Caco-2 (cell line): ENCODE results near the gene SNX33. TPM values are rescaled to one million over a fixed set of nuclear protein-coding genes. Genes with fewer than 3 reads are reported as not detected.

Source experiments
- BruUV-seq: library from RNA; stranded (reverse); fragments of 400-500 nt; replicated peaks from 2 replicates; lab custom pipeline; 2021; lab: Mats Ljungman, UMichigan
- CTCF ChIA-PET: fragments of 300-600 bp; sonication (Branson Sonifier 250); formaldehyde crosslinking; loops from one replicate; lab custom pipeline; 2022; ENCODE audit warnings: antibody characterized with exemption; lab: Charles Lee
- POLR2A ChIA-PET: fragments of 300-600 bp; sonication (Branson Sonifier 250); formaldehyde crosslinking; loops from one replicate; lab custom pipeline; 2022; ENCODE audit warnings: antibody characterized with exemption; lab: Charles Lee
- DNase-seq, 2 experiments: peaks; one replicate each; pipeline versions ENCODE4 v3.0.0 to v3.0.0-alpha.2; 2020 to 2022
- H3K27me3 ChIP-seq: replicated peaks from 2 replicates; pipeline ENCODE4 v1.6.0; 2011; ENCODE audit warnings: low read length; ENCODE audit not compliant: control insufficient read depth, insufficient read depth
- H3K36me3 ChIP-seq: 2 replicates; pipeline ENCODE4 v1.5.1; 2011; ENCODE audit warnings: low read length; ENCODE audit not compliant: control insufficient read depth, insufficient read depth
- H3K4me1 ChIP-seq: fragments of 250-450 bp; sonication (Bioruptor Pico); 2 replicates; pipeline ENCODE4 v1.5.1; 2020; ENCODE audit warnings: mild to moderate bottlenecking
- H3K4me3 ChIP-seq: 2 replicates; pipeline ENCODE4 v1.5.1; 2011; ENCODE audit warnings: low read depth, mild to moderate bottlenecking, control low read depth, low read length
- H3K9me3 ChIP-seq: fragments of 250-450 bp; sonication (Bioruptor Pico); 2 replicates; pipeline ENCODE4 v1.5.1; 2020; ENCODE audit warnings: mild to moderate bottlenecking, moderate library complexity
- H3K27ac Mint-ChIP-seq: one replicate; pipeline ENCODE4 v1.8.0; 2022; ENCODE audit warnings: mixed read lengths; ENCODE audit not compliant: unreplicated experiment
- H3K27me3 Mint-ChIP-seq: one replicate; pipeline ENCODE4 v1.8.0; 2022; ENCODE audit warnings: mixed read lengths; ENCODE audit not compliant: insufficient read depth, unreplicated experiment
- H3K36me3 Mint-ChIP-seq: one replicate; pipeline ENCODE4 v1.8.0; 2022; ENCODE audit warnings: mild to moderate bottlenecking, mixed read lengths; ENCODE audit not compliant: insufficient read depth, unreplicated experiment
- H3K4me1 Mint-ChIP-seq: one replicate; pipeline ENCODE4 v1.8.0; 2022; ENCODE audit warnings: low read depth, mixed read lengths; ENCODE audit not compliant: unreplicated experiment
- H3K4me3 Mint-ChIP-seq: one replicate; pipeline ENCODE4 v1.8.0; 2022; ENCODE audit warnings: mild to moderate bottlenecking, moderate library complexity, mixed read lengths; ENCODE audit not compliant: unreplicated experiment
- H3K9me3 Mint-ChIP-seq: one replicate; pipeline ENCODE4 v1.8.0; 2022; ENCODE audit warnings: mixed read lengths; ENCODE audit not compliant: unreplicated experiment
- intact Hi-C: fragments of 100-400 bp; cut with micrococcal nuclease; formaldehyde crosslinking; loops from one replicate; pipeline ENCODE4 v1.10.0; 2022; ENCODE audit not compliant: unreplicated experiment
- total RNA-seq: library from RNA; stranded (reverse); gene quantifications from 2 replicates; pipeline ENCODE4 v1.2.3, GENCODE V29; 2022
- TF ChIP-seq, protein P1 (sequence below), 2 experiments: fragments of 200-600 bp in 1 of 2; IDR thresholded peaks; 1 replicate in 1 of 2; 2 replicates in 1 of 2; pipeline versions ENCODE4 v1.5.1 to v1.8.0; 2011 to 2022; ENCODE audit warnings: antibody characterized with exemption in 1 of 2, control low read depth in 1 of 2, inconsistent platforms in 1 of 2, low read depth in 1 of 2, low read length in 1 of 2, mild to moderate bottlenecking in 1 of 2, moderate library complexity in 1 of 2; ENCODE audit not compliant: insufficient read depth in 1 of 2, severe bottlenecking in 1 of 2, unreplicated experiment in 1 of 2

Gene SNX33
- total RNA-seq, 1 experiment from 2014 or later, result 19.4 TPM

DNA sequence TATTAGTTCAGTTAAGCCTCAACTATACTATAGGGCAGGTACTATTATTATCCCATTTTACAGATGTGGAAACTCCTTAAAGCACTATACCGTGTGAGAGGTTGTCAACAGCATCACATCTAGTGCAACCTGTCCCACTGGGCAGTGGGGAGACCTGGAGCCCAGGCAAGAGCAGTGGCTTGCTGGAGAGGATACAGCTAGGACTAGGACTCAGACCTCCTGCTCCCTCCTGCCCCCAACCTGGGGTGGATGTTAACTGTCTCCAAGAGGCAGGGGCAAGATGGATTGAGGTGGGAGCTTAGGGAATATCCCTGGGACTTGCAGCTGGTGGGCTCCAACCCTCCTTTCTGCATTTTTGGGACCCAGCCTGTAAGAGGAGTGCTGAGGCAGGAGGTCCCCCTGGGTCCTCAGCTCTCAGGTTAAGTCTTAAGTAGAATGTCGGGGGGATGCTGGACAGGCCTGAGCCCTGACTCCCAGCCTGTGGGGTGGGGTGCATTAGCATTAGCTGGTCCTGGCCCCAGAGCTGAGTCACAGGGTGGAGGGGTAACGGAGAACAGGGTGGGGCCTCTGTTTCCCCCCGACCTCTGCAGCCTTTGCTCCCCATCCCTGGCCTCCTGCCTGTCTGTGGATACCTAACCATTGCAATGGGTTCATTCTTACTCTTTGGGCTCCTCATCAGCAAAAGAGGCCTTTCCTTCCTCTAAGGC lies 6.6 kb downstream of the SNX33 start:
- H3K9me3 Mint-ChIP-seq, result no peaks in the 10 kb centered on the region
- H3K9me3 ChIP-seq, result no peaks in the 10 kb centered on the region
- peaks cover 19% of the 10 kb centered on the region for H3K36me3 Mint-ChIP-seq
- CTCF ChIA-PET, result no interaction called here
- peaks cover 4% of the 10 kb centered on the region for H3K36me3 ChIP-seq
- POLR2A ChIA-PET, result interaction anchor here (1.1 kb wide), 1 partner anchor 15 kb away, joined by 3 read pairs; the partner anchor contains the start of gene IMP3
- no peak overlapping the region for H3K4me3 Mint-ChIP-seq
- H3K4me1 ChIP-seq, result peaks cover 39% of the 10 kb centered on the region
- TF ChIP-seq, protein P1, sequence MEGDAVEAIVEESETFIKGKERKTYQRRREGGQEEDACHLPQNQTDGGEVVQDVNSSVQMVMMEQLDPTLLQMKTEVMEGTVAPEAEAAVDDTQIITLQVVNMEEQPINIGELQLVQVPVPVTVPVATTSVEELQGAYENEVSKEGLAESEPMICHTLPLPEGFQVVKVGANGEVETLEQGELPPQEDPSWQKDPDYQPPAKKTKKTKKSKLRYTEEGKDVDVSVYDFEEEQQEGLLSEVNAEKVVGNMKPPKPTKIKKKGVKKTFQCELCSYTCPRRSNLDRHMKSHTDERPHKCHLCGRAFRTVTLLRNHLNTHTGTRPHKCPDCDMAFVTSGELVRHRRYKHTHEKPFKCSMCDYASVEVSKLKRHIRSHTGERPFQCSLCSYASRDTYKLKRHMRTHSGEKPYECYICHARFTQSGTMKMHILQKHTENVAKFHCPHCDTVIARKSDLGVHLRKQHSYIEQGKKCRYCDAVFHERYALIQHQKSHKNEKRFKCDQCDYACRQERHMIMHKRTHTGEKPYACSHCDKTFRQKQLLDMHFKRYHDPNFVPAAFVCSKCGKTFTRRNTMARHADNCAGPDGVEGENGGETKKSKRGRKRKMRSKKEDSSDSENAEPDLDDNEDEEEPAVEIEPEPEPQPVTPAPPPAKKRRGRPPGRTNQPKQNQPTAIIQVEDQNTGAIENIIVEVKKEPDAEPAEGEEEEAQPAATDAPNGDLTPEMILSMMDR (IDR thresholded peaks at IDR 0.05; ENCODE audit: insufficient read depth in 1 of 2, low read depth in 1 of 2, low read length in 1 of 2, severe bottlenecking in 1 of 2, unreplicated experiment in 1 of 2), result no peak
- no peak for DNase-seq
- intact Hi-C loops, result no loop called here
- H3K4me3 ChIP-seq, result no peak overlapping the region
- no peaks in the 10 kb centered on the region for H3K27me3 ChIP-seq
- peaks cover 50% of the 10 kb centered on the region for H3K4me1 Mint-ChIP-seq
- no TSS peak for BruUV-seq
- H3K27ac Mint-ChIP-seq, result no peak overlapping the region
- H3K27me3 Mint-ChIP-seq, result no peaks in the 10 kb centered on the region

DNA sequence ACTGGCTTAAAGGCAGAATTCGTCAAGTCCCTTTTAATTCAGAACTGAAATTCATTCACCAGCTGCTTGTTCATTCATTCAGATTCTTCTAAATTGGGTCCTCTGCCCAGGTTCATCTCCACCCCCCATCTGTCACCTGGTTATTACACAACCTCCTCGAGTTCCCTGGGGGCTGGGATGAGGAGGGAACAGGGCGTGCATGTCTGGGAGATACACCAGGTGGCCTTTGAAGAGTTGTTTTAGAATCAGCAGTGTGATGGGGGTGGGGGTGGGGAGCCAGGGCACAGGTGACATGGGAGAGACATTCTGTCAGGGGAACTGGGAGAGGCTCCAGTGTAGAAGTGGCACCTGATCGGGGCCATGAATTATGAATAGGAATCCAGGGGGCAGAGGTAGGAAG lies 8.2 kb downstream of the SNX33 start:
- Histone ChIP-seq H3K27me3 (no peaks in the 10 kb centered on the region), H3K4me3 (no peak overlapping the region), H3K9me3 (no peaks in the 10 kb centered on the region), H3K36me3 (peaks cover 3% of the 10 kb centered on the region), H3K4me1 (peaks cover 32% of the 10 kb centered on the region)
- BruUV-seq, result no TSS peak
- DNase-seq, result no peak
- H3K4me3 Mint-ChIP-seq, result peak overlapping the region; percentile 8
- peaks cover 9% of the 10 kb centered on the region for H3K36me3 Mint-ChIP-seq
- no peaks in the 10 kb centered on the region for H3K27me3 Mint-ChIP-seq
- H3K4me1 Mint-ChIP-seq, result peaks cover 45% of the 10 kb centered on the region
- TF ChIP-seq, protein P1 (IDR thresholded peaks at IDR 0.05; ENCODE audit: insufficient read depth in 1 of 2, low read depth in 1 of 2, low read length in 1 of 2, severe bottlenecking in 1 of 2, unreplicated experiment in 1 of 2), result no peak
- no peaks in the 10 kb centered on the region for H3K9me3 Mint-ChIP-seq
- peak overlapping the region; percentile 2 for H3K27ac Mint-ChIP-seq
- intact Hi-C loops, result no loop called here
- CTCF ChIA-PET, result no interaction called here
- POLR2A ChIA-PET, result no interaction called here

DNA sequence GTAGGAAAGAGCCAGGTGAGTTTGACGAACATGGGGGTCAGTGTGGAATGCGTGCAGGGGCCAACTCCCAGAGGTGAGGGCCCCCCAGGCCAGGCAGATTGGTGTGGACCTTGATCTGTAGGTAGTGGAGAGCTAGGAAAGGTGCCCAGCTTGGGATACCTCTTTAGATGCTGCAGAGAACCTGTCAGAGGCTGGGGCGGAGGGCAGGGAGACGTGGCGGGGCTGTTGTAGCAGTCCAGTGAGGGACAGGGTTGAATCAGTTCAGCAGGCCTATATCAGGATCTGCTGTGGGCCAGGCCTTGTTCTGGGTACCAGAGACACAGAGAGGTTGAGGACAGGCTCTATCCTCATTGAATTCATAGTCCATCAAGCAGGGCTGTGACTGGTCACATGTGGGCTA lies 8.6 kb downstream of the SNX33 start:
- Mint-ChIP-seq H3K9me3 (no peaks in the 10 kb centered on the region), H3K27ac (peak overlapping the region; percentile 2), H3K36me3 (peaks cover 9% of the 10 kb centered on the region), H3K4me1 (peaks cover 46% of the 10 kb centered on the region), H3K4me3 (peak overlapping the region; percentile 8), H3K27me3 (no peaks in the 10 kb centered on the region)
- BruUV-seq, result no TSS peak
- Histone ChIP-seq H3K36me3 (peaks cover 3% of the 10 kb centered on the region), H3K4me1 (peaks cover 32% of the 10 kb centered on the region), H3K27me3 (no peaks in the 10 kb centered on the region), H3K9me3 (no peaks in the 10 kb centered on the region), H3K4me3 (no peak overlapping the region)
- ChIA-PET POLR2A (interaction anchor here (0.6 kb wide), 1 partner anchor 9 kb away, joined by 3 read pairs; no protein-coding TSS in a partner anchor), CTCF (no interaction called here)
- TF ChIP-seq, protein P1 (IDR thresholded peaks at IDR 0.05; ENCODE audit: insufficient read depth in 1 of 2, low read depth in 1 of 2, low read length in 1 of 2, severe bottlenecking in 1 of 2, unreplicated experiment in 1 of 2), result no peak
- no peak for DNase-seq
- intact Hi-C loops, result no loop called here
